ENCODE data around the gene TMX4.

DNA sequence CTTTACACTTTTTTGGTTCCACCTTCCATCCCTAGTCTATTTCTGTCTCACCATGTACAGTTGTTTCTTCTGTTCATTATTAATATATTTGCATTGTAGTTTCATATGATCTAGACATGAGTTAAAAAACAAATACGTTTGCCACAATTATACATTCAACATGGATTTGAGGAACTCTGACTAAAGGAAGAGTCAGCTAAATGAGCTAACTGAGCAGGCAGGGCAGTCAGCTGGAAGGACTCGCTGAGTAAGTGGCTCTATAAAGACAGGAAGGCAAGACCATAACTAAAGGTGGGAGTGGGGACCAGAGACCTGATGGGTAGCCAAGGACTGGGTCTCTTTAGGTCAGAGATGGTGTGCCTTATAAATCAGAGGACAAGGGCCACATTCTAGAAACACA is 26.3 kb downstream of the TMX4 start:
- no peak for TF ChIP-seq EZH2 (IDR thresholded peaks at IDR 0.05; ENCODE audit: insufficient read depth, poor library complexity, severe bottlenecking)
- no peak for TF ChIP-seq EZH2phosphoT487 (IDR thresholded peaks at IDR 0.05; ENCODE audit: insufficient read depth, low read depth)
